AG09319 (cell line): ENCODE results near the gene PLCL2.

Experiments
- DNase-seq: peaks from one replicate; pipeline ENCODE4 v3.0.0-alpha.2; 2010; ENCODE audit warnings: low read depth; ENCODE audit errors: extremely low read depth
- CTCF ChIP-seq: IDR thresholded peaks from 2 replicates; pipeline ENCODE4 v1.5.1; 2011; ENCODE audit warnings: low read depth, mild to moderate bottlenecking, inconsistent platforms, low read length, moderate library complexity

The PLCL2 gene

DNA sequence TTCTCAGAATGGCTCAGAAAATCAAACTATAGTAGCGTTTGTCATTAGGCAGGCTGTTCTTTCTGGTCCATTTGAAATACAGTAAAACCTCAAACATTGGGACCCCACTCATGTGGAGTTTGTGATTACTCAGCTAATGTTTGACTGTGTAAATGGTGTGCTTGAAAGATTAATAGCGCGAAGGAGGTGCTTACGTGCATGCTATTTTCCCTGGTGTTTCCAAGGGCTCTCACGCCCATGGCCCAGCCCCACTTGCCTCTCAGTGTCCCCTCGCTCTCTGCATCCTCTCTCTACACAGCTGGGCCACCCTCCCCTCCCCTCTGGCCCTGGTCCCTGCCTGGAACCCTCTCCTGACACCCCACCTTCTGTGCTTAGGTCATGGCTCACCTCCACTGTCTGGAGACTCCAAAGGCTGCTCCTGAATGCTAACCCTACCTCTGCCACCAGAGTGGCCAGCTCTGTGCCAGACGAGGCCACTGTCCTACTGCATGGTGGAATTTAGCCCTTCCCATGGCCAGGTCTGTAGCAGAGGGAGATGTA is 194.2 kb downstream of the PLCL2 start:
- no peak for DNase-seq
- TF ChIP-seq CTCF = no peak

DNA sequence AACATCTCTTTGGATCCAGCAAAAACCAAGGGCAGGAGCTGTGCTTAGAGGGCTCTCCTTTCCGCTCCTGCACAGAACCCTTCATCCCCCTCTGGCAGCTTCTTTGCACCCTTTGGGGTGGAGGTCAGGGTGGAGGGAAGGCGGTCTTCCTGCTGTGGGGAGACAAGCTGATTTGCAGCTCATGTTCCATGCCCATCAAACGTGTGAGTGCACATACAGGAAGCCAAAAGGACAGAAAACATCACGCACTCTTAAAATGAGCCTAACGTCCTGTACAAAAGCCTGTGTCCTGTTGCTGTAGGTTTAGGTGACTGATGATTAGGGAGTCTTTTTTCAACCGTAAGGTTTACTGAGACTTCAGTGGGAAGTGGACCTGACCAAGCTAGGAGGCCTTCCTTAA is 195.2 kb downstream of the PLCL2 start:
- no peak for TF ChIP-seq CTCF
- no peak for DNase-seq

GRCh38 chr3:17081520-17081919 is 196.8 kb downstream of the PLCL2 start:
- no peak for DNase-seq
- no peak for TF ChIP-seq CTCF

DNA sequence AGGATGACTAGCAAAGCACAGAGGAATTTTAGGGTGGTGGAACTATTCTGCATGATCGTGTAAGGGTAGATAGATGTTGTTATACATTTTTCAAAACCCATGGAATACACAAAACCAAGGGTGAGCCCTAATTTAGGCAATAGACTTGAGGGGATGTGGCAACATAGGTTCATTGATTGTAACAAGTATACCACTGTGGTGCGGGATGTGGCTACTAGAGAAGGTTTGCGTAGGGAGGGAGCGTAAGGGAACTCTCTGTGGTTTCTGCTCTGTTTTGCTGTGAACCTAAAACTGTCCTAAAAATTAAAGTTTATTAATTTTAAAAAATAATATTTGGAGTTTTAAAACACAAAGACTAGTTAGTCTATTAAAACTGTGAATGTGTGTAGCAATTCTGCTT is 202.8 kb downstream of the PLCL2 start:
- DNase-seq = no peak
- TF ChIP-seq CTCF = no peak

DNA sequence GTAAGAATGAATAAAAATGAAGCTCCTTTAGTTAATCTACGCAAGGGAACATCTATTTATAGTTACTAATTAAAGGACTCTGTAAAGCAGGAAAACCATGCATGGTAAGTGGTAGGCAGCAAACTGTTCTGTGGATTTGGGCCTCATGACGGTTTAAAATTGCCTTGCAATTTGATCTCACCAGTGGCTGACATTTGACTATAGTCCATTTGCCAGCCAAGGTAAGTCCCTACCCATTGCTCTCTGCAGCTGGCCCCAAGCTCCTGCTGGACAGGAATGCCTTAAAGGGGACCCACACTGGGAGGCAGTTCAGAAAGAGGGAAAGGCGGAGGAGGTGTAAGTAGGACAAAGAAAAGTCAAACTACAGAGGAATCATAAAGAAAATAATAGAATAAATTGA is 203.3 kb downstream of the PLCL2 start:
- TF ChIP-seq CTCF = no peak
- no peak for DNase-seq

GRCh38 chr3:17088602-17089313 is 204.0 kb downstream of the PLCL2 start:
- TF ChIP-seq CTCF = no peak
- DNase-seq = no peak

DNA sequence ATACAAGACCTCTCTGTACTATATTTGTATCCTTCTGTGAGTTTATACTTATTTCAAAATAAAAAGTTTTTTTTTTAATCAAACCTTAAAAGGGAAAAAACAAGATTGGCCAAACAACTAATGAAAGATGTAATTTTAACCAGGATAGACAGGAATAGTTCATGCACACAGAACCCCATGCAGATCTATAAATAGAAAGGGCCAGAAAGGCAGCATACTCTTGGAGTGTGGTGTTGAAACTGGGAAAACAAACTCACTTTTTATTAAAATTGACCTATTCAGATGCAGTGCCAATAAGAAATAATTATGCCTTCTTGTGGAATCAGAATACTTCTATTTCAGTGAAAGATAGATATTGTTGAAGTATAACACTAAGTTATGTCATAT is 204.6 kb downstream of the PLCL2 start:
- no peak for TF ChIP-seq CTCF
- DNase-seq = no peak
